ENCODE results near the gene DEGS2. TPM values are rescaled to one million over a fixed set of nuclear protein-coding genes. Genes with fewer than 3 reads are reported as not detected.
"Not testable (repeated sequence)": the region's sequence is repeated elsewhere in the genome, so short reads cannot be mapped to it uniquely, and the experiment has no call there.

DEGS2 gene
- total RNA-seq, 1 experiment from 2014 or later, result not detected

- no peaks in the 10 kb centered on the region for H3K27me3 ChIP-seq
- no peaks in the 10 kb centered on the region; the same call in 1 of the 2 replicates for H3K9me3 ChIP-seq (replicated peaks)
- no peak for DNase-seq
- no peak overlapping the region for H3K27ac ChIP-seq
- no peak overlapping the region for H3K4me3 ChIP-seq
- H3K4me1 ChIP-seq, result peaks cover 11% of the 10 kb centered on the region
- no peaks in the 10 kb centered on the region for H3K36me3 ChIP-seq
Measured at GRCh38 chr14:100159865-100160533, 554 bp upstream of the DEGS2 start.

- no peaks in the 10 kb centered on the region for H3K36me3 ChIP-seq
- no peak overlapping the region for H3K27ac ChIP-seq
- H3K27me3 ChIP-seq, result no peaks in the 10 kb centered on the region
- peak overlapping the region; percentile 51 for H3K4me3 ChIP-seq
- DNase-seq, result no peak
- peaks cover 4% of the 10 kb centered on the region; the same call in 1 of the 2 replicates for H3K9me3 ChIP-seq (replicated peaks)
- H3K4me1 ChIP-seq, result peaks cover 11% of the 10 kb centered on the region
Measured at GRCh38 chr14:100158566-100159093, 815 bp downstream of the DEGS2 start.

GRCh38 chr14:100157548-100158232 is 1.8 kb downstream of the DEGS2 start:
- H3K36me3 ChIP-seq; H3K4me3 ChIP-seq; H3K27me3 ChIP-seq; H3K27ac ChIP-seq; DNase-seq; H3K9me3 ChIP-seq (replicated peaks): not testable (repeated sequence)
- peaks cover 11% of the 10 kb centered on the region for H3K4me1 ChIP-seq

GRCh38 chr14:100156776-100157175 is 2.7 kb downstream of the DEGS2 start:
- no peaks in the 10 kb centered on the region for H3K27me3 ChIP-seq
- H3K9me3 ChIP-seq (replicated peaks), result peaks cover 4% of the 10 kb centered on the region; the same call in 1 of the 2 replicates
- no peaks in the 10 kb centered on the region for H3K36me3 ChIP-seq
- H3K4me3 ChIP-seq, result no peak overlapping the region
- H3K27ac ChIP-seq, result no peak overlapping the region
- H3K4me1 ChIP-seq, result peaks cover 11% of the 10 kb centered on the region
- no peak for DNase-seq

GRCh38 chr14:100155756-100156616 is 3.5 kb downstream of the DEGS2 start:
- no peaks in the 10 kb centered on the region for H3K27me3 ChIP-seq
- no peak for DNase-seq
- no peaks in the 10 kb centered on the region for H3K36me3 ChIP-seq
- H3K9me3 ChIP-seq (replicated peaks), result peaks cover 4% of the 10 kb centered on the region; the same call in 1 of the 2 replicates
- no peak overlapping the region for H3K27ac ChIP-seq
- no peak overlapping the region for H3K4me3 ChIP-seq
- H3K4me1 ChIP-seq, result peaks cover 11% of the 10 kb centered on the region

- no peak overlapping the region for H3K27ac ChIP-seq
- no peak overlapping the region for H3K4me3 ChIP-seq
- H3K9me3 ChIP-seq (replicated peaks), result peaks cover 4% of the 10 kb centered on the region; the same call in 1 of the 2 replicates
- DNase-seq, result peak; percentile 78 to 91
- no peaks in the 10 kb centered on the region for H3K27me3 ChIP-seq
- H3K36me3 ChIP-seq, result no peaks in the 10 kb centered on the region
- H3K4me1 ChIP-seq, result peaks cover 11% of the 10 kb centered on the region
Measured at GRCh38 chr14:100155049-100155621, 4.3 kb downstream of the DEGS2 start.

GRCh38 chr14:100153560-100153959 is 5.9 kb downstream of the DEGS2 start:
- no peak for DNase-seq
- no peaks in the 10 kb centered on the region for H3K36me3 ChIP-seq
- no peak overlapping the region for H3K27ac ChIP-seq
- H3K27me3 ChIP-seq, result no peaks in the 10 kb centered on the region
- 0 out of 2 replicates have a peak, but pooled peaks cover 4% of the 10 kb centered on the region for H3K9me3 ChIP-seq (replicated peaks)
- H3K4me1 ChIP-seq, result peaks cover 11% of the 10 kb centered on the region
- no peak overlapping the region for H3K4me3 ChIP-seq

- Histone ChIP-seq H3K4me3 (no peak overlapping the region), H3K4me1 (peaks cover 11% of the 10 kb centered on the region), H3K36me3 (no peaks in the 10 kb centered on the region), H3K27ac (no peak overlapping the region), H3K27me3 (no peaks in the 10 kb centered on the region), H3K9me3 (replicated peaks) (0 out of 2 replicates have a peak, but pooled peaks cover 4% of the 10 kb centered on the region)
- no peak for DNase-seq
Measured at GRCh38 chr14:100152091-100152490, 7.4 kb downstream of the DEGS2 start.

GRCh38 chr14:100150932-100151587 is 8.4 kb downstream of the DEGS2 start:
- no peaks in the 10 kb centered on the region for H3K36me3 ChIP-seq
- no peak overlapping the region for H3K27ac ChIP-seq
- 0 out of 2 replicates have a peak, but pooled peaks cover 4% of the 10 kb centered on the region for H3K9me3 ChIP-seq (replicated peaks)
- H3K27me3 ChIP-seq, result no peaks in the 10 kb centered on the region
- no peak overlapping the region for H3K4me3 ChIP-seq
- no peak for DNase-seq
- peaks cover 6% of the 10 kb centered on the region for H3K4me1 ChIP-seq

- no peak overlapping the region for H3K27ac ChIP-seq
- H3K4me3 ChIP-seq, result no peak overlapping the region
- no peak for DNase-seq
- no peaks in the 10 kb centered on the region for H3K4me1 ChIP-seq
- 0 out of 2 replicates have a peak, but pooled peaks cover 4% of the 10 kb centered on the region for H3K9me3 ChIP-seq (replicated peaks)
- no peaks in the 10 kb centered on the region for H3K36me3 ChIP-seq
- H3K27me3 ChIP-seq, result no peaks in the 10 kb centered on the region
Measured at GRCh38 chr14:100149851-100150611, 9.4 kb downstream of the DEGS2 start.

GRCh38 chr14:100148837-100149731 is 10.4 kb downstream of the DEGS2 start:
- Histone ChIP-seq H3K27ac (no peak overlapping the region), H3K27me3 (no peaks in the 10 kb centered on the region), H3K4me1 (no peaks in the 10 kb centered on the region), H3K36me3 (no peaks in the 10 kb centered on the region), H3K4me3 (no peak overlapping the region), H3K9me3 (replicated peaks) (no peaks in the 10 kb centered on the region)
- no peak for DNase-seq

- H3K4me1 ChIP-seq, result no peaks in the 10 kb centered on the region; the same call in 1 of the 2 replicates
- no peaks in the 10 kb centered on the region for H3K36me3 ChIP-seq
- H3K27ac ChIP-seq, result no peak overlapping the region
- DNase-seq, result no peak
- H3K27me3 ChIP-seq, result no peaks in the 10 kb centered on the region
- H3K4me3 ChIP-seq, result no peak overlapping the region
- no peaks in the 10 kb centered on the region for H3K9me3 ChIP-seq (replicated peaks)
Measured at GRCh38 chr14:100147691-100148464, 11.6 kb downstream of the DEGS2 start.

Measured in SJCRH30 (cell line).